Liver (tissue), 9 donors: Measurements from ENCODE around the gene CCDC68. TPM values are rescaled to one million over a fixed set of nuclear protein-coding genes. Genes with fewer than 3 reads are reported as not detected.
"Not testable (repeated sequence)": the region's sequence is repeated elsewhere in the genome, so short reads cannot be mapped to it uniquely, and the experiment has no call there.

Source experiments
- DNase-seq: peaks from one replicate; pipeline ENCODE4 v3.0.0-alpha.2; 2017; ENCODE audit warnings: low spot score
- H3K27ac ChIP-seq, 2 donors: one replicate each; pipeline ENCODE4 v1.7.0; 2013; ENCODE audit warnings: inconsistent platforms in 2 of 2, low read length in 2 of 2, control low read depth in 1 of 2, low read depth in 1 of 2, mild to moderate bottlenecking in 1 of 2
- H3K27me3 ChIP-seq, 4 donors: one replicate each; pipeline versions ENCODE4 v1.6.1 to v1.7.0; 2013; ENCODE audit warnings: low read length in 3 of 4, inconsistent platforms in 1 of 4, mild to moderate bottlenecking in 1 of 4, moderate library complexity in 1 of 4; ENCODE audit not compliant: control insufficient read depth in 4 of 4, insufficient read depth in 4 of 4
- H3K36me3 ChIP-seq, 4 donors: one replicate each; pipeline versions ENCODE4 v1.6.1 to v1.7.0; 2013; ENCODE audit warnings: low read length in 3 of 4, mild to moderate bottlenecking in 3 of 4, low read depth in 1 of 4, moderate library complexity in 1 of 4; ENCODE audit not compliant: control insufficient read depth in 4 of 4, insufficient read depth in 3 of 4
- H3K4me1 ChIP-seq, 4 donors: one replicate each; pipeline versions ENCODE4 v1.6.1 to v1.7.0; 2013; ENCODE audit warnings: low read length in 3 of 4, mild to moderate bottlenecking in 3 of 4, moderate library complexity in 1 of 4; ENCODE audit not compliant: control insufficient read depth in 4 of 4, insufficient read depth in 4 of 4
- H3K4me3 ChIP-seq, 3 donors: one replicate each; pipeline versions ENCODE4 v1.6.1 to v1.7.0; 2013; ENCODE audit warnings: low read length in 3 of 3, control low read depth in 1 of 3, low read depth in 1 of 3, mild to moderate bottlenecking in 1 of 3
- H3K9ac ChIP-seq, 2 donors: one replicate each; pipeline ENCODE4 v1.7.0; 2013; ENCODE audit warnings: low read length in 2 of 2, mild to moderate bottlenecking in 2 of 2, moderate library complexity in 2 of 2, control low read depth in 1 of 2, low read depth in 1 of 2
- H3K9me3 ChIP-seq, 4 donors: one replicate each; pipeline versions ENCODE4 v1.6.1 to v1.7.0; 2013; ENCODE audit warnings: low read length in 3 of 4; ENCODE audit not compliant: control insufficient read depth in 4 of 4
- ATF3 ChIP-seq: IDR thresholded peaks from 2 replicates; pipeline ENCODE4 v1.6.1; 2016; ENCODE audit warnings: antibody characterized with exemption
- CTCF ChIP-seq: fragments of 150-350 bp; IDR thresholded peaks from 2 replicates; pipeline ENCODE4 v1.5.1; 2017; ENCODE audit warnings: improper control_type of control experiment, low read depth, low read length; ENCODE audit not compliant: missing input control
- EGR1 ChIP-seq, 2 donors: IDR thresholded peaks; 2 replicates each; pipeline ENCODE4 v1.6.1; 2016 to 2018; ENCODE audit warnings: antibody characterized with exemption in 2 of 2, low read depth in 2 of 2
- FOXA1 ChIP-seq: IDR thresholded peaks from 2 replicates; pipeline ENCODE4 v1.6.1; 2016; ENCODE audit warnings: antibody characterized with exemption
- FOXA2 ChIP-seq: IDR thresholded peaks from 2 replicates; pipeline ENCODE4 v1.6.1; 2016; ENCODE audit warnings: antibody characterized with exemption
- GABPA ChIP-seq, 2 donors: IDR thresholded peaks in 1 of 2; conservative IDR thresholded peaks in 1 of 2; 2 replicates each; pipeline ENCODE4 v1.6.1; 2016; ENCODE audit warnings: antibody characterized with exemption in 2 of 2, mild to moderate bottlenecking in 1 of 2, moderate library complexity in 1 of 2
- HNF4A ChIP-seq, 2 donors: conservative IDR thresholded peaks; 2 replicates each; pipeline ENCODE4 v1.6.1; 2016; ENCODE audit warnings: antibody characterized with exemption in 2 of 2, mild to moderate bottlenecking in 2 of 2
- HNF4G ChIP-seq: IDR thresholded peaks from 2 replicates; pipeline ENCODE4 v1.6.1; 2016; ENCODE audit warnings: antibody characterized with exemption
- JUND ChIP-seq, 2 donors: IDR thresholded peaks; 2 replicates each; pipeline ENCODE4 v1.6.1; 2016; ENCODE audit warnings: antibody characterized with exemption in 2 of 2
- NR2F2 ChIP-seq: IDR thresholded peaks from 2 replicates; pipeline ENCODE4 v1.6.1; 2016; ENCODE audit warnings: antibody characterized with exemption
- RAD21 ChIP-seq, 2 donors: IDR thresholded peaks; 2 replicates each; pipeline ENCODE4 v1.6.1; 2016; ENCODE audit warnings: antibody characterized with exemption in 2 of 2, mild to moderate bottlenecking in 2 of 2
- REST ChIP-seq: IDR thresholded peaks from 2 replicates; pipeline ENCODE4 v1.6.1; 2016; ENCODE audit warnings: antibody characterized with exemption, mild to moderate bottlenecking
- RXRA ChIP-seq, 2 donors: IDR thresholded peaks; 2 replicates each; pipeline ENCODE4 v1.6.1; 2017 to 2018; ENCODE audit warnings: antibody characterized with exemption in 2 of 2, mild to moderate bottlenecking in 1 of 2
- TAF1 ChIP-seq: conservative IDR thresholded peaks from 2 replicates; pipeline ENCODE4 v1.6.1; 2016; ENCODE audit warnings: antibody characterized with exemption, mild to moderate bottlenecking
- YY1 ChIP-seq: IDR thresholded peaks from 2 replicates; pipeline ENCODE4 v1.6.1; 2016; ENCODE audit warnings: antibody characterized with exemption, mild to moderate bottlenecking
- WGBS: extraction: QIAGEN DNeasy Blood & Tissue Kit; methylation state at CpG from one replicate; pipeline ENCODE4 v1.1.7; 2013; 5-methylcytosine and 5-hydroxymethylcytosine counted together
- polyA plus RNA-seq, 2 donors: library from polyadenylated mRNA; stranded (reverse) in 1 of 2; unstranded in 1 of 2; fragments of 200-250 nt in 1 of 2; fragments of >200 nt in 1 of 2; fragmentation: Nextera tagmentation in 1 of 2; extraction: Ambion mirVana in 1 of 2; gene quantifications; one replicate each; pipeline versions ENCODE4 v1.2.1 to v1.2.3, GENCODE V29; 2013 to 2015
- total RNA-seq, 2 donors: library from RNA; depleted of rRNA; stranded (reverse); fragments of >200 nt; gene quantifications; one replicate each; pipeline ENCODE4 v1.2.3, GENCODE V29; 2014
- donor health status: healthy.
- donor health status: healthy.
- donor health status: healthy.
- donor health status: healthy.
- donor health status: healthy.

The CCDC68 gene
- total and polyA plus RNA-seq, 4 donors = 2.6 to 17.5 (median 11.2) TPM

GRCh38 chr18:54975598-54975997 lies 16.3 kb upstream of the CCDC68 start (continued):
- no peak for TF ChIP-seq RAD21 (IDR thresholded peaks at IDR 0.05)
- TF ChIP-seq CTCF = no peak

- no peak overlapping the region for H3K9ac ChIP-seq
- H3K27ac ChIP-seq = no peak overlapping the region
- 88% methylated on average over 7 of the region's 7 CpGs for WGBS
- no peak for DNase-seq
- no peaks in the 10 kb centered on the region for H3K27me3 ChIP-seq
- no peak overlapping the region for H3K4me3 ChIP-seq
- H3K4me1 ChIP-seq = no peaks in the 10 kb centered on the region
- H3K36me3 ChIP-seq = no peaks in the 10 kb centered on the region
- H3K9me3 ChIP-seq = no peaks in the 10 kb centered on the region
- no peak for TF ChIP-seq JUND (IDR thresholded peaks at IDR 0.05)
- TF ChIP-seq RAD21 (IDR thresholded peaks at IDR 0.05) = no peak
- no peak for TF ChIP-seq TAF1
- TF ChIP-seq NR2F2 = no peak
- TF ChIP-seq YY1 = no peak
- no peak for TF ChIP-seq ATF3
- no peak for TF ChIP-seq FOXA2
- no peak for TF ChIP-seq RXRA (IDR thresholded peaks at IDR 0.05)
- TF ChIP-seq HNF4G = no peak
- no peak for TF ChIP-seq FOXA1
- TF ChIP-seq HNF4A (conservative IDR thresholded peaks at IDR 0.05) = no peak
These were observed 13.8 kb upstream of the CCDC68 start for GRCh38 chr18:54973046-54973445.

- Histone ChIP-seq H3K4me1 (no peaks in the 10 kb centered on the region), H3K4me3 (no peak overlapping the region), H3K27ac (no peak overlapping the region), H3K36me3 (no peaks in the 10 kb centered on the region), H3K9me3 (no peaks in the 10 kb centered on the region), H3K27me3 (no peaks in the 10 kb centered on the region), H3K9ac (no peak overlapping the region)
- WGBS = 94% methylated on average over 5 of the region's 5 CpGs
- no peak for TF ChIP-seq GABPA (IDR thresholded peaks at IDR 0.05 in 1 of 2, conservative IDR thresholded peaks at IDR 0.05 in 1 of 2)
- TF ChIP-seq EGR1 (IDR thresholded peaks at IDR 0.05; ENCODE audit: low read depth in 2 of 2) = no peak
- TF ChIP-seq FOXA2 = no peak
- TF ChIP-seq HNF4A (conservative IDR thresholded peaks at IDR 0.05) = no peak
- no peak for TF ChIP-seq REST
- no peak for DNase-seq
These were observed 9.5 kb upstream of the CCDC68 start for GRCh38 chr18:54968807-54969206.

GRCh38 chr18:54968237-54968636 lies 9.0 kb upstream of the CCDC68 start:
- H3K4me3 ChIP-seq, H3K36me3 ChIP-seq, H3K4me1 ChIP-seq, H3K27ac ChIP-seq, H3K27me3 ChIP-seq, H3K9me3 ChIP-seq, DNase-seq, H3K9ac ChIP-seq: not testable (repeated sequence)
- WGBS = 94% methylated on average over 9 of the region's 9 CpGs
